NT2/D1 (cell line): ENCODE results near the gene ANK3.

ENCODE experiments used
- DNase-seq: peaks from one replicate; pipeline ENCODE4 v3.0.0-alpha.2; 2011; ENCODE audit warnings: low read depth, low spot score
- H3K27me3 ChIP-seq: 2 replicates; pipeline ENCODE4 v1.6.0; 2011; ENCODE audit warnings: mild to moderate bottlenecking; ENCODE audit not compliant: insufficient read length, insufficient read depth
- H3K36me3 ChIP-seq: 2 replicates; pipeline ENCODE4 v1.6.1; 2011; ENCODE audit warnings: mild to moderate bottlenecking, low read length, mixed read lengths; ENCODE audit not compliant: insufficient read depth, insufficient read length
- H3K4me1 ChIP-seq: 2 replicates; pipeline ENCODE4 v1.5.1; 2011; ENCODE audit not compliant: insufficient read depth, insufficient read length
- H3K4me3 ChIP-seq: 2 replicates; pipeline ENCODE4 v1.5.1; 2011; ENCODE audit warnings: low read depth; ENCODE audit not compliant: insufficient read length
- H3K9ac ChIP-seq: 2 replicates; pipeline ENCODE4 v1.6.0; 2011; ENCODE audit warnings: low read depth; ENCODE audit not compliant: insufficient read length
- H3K9me3 ChIP-seq: 2 replicates; pipeline ENCODE4 v1.5.1; 2011; ENCODE audit warnings: mild to moderate bottlenecking, low read length; ENCODE audit not compliant: insufficient read depth
- SUZ12 ChIP-seq: IDR thresholded peaks from 2 replicates; pipeline ENCODE4 v1.6.1; 2011; ENCODE audit not compliant: insufficient read length, insufficient read depth; ENCODE audit errors: extremely low read depth
- YY1 ChIP-seq: IDR thresholded peaks from 2 replicates; pipeline ENCODE4 v1.6.1; 2011; ENCODE audit not compliant: insufficient read length, insufficient read depth
- ZNF274 ChIP-seq: IDR thresholded peaks from 2 replicates; pipeline ENCODE4 v1.6.1; 2011; ENCODE audit warnings: mild to moderate bottlenecking, low read depth, low read length

The ANK3 gene

GRCh38 chr10:60368875-60369546, 20.7 kb downstream of the ANK3 start:
- H3K4me1 ChIP-seq: no peaks in the 10 kb centered on the region

DNA sequence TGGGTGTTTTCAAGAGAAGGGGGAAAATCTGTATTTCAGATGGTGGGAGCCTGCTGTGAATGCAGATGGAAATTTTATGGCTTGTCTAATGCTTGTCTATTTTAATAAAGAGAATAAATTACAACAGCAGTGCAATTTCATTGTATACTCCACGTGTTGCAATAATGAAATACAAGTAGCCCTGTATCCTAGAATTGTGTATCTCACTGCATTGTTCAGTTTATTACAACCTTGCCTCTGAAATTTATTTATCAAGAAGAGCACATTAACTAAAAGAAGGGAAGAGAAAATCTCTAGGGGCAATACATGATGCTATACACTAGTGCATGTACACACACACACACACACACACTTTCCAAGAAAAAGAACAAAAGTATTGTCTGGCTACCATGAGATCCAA, 21.8 kb downstream of the ANK3 start:
- H3K4me3 ChIP-seq: no peak overlapping the region
- DNase-seq: no peak
- no peak for TF ChIP-seq ZNF274
- no peak for TF ChIP-seq YY1
- TF ChIP-seq SUZ12: no peak
- no peaks in the 10 kb centered on the region for H3K27me3 ChIP-seq
- H3K9ac ChIP-seq: no peak overlapping the region
- H3K4me1 ChIP-seq: no peaks in the 10 kb centered on the region
- no peaks in the 10 kb centered on the region for H3K9me3 ChIP-seq
- H3K36me3 ChIP-seq: no peaks in the 10 kb centered on the region

More at GRCh38 chr10:60368875-60369546, 20.7 kb downstream of the ANK3 start:
- Histone ChIP-seq H3K9ac (no peak overlapping the region), H3K4me3 (no peak overlapping the region), H3K9me3 (no peaks in the 10 kb centered on the region), H3K27me3 (no peaks in the 10 kb centered on the region), H3K36me3 (no peaks in the 10 kb centered on the region)
- no peak for DNase-seq
- TF ChIP-seq YY1 (no peak), SUZ12 (no peak), ZNF274 (no peak)

DNA sequence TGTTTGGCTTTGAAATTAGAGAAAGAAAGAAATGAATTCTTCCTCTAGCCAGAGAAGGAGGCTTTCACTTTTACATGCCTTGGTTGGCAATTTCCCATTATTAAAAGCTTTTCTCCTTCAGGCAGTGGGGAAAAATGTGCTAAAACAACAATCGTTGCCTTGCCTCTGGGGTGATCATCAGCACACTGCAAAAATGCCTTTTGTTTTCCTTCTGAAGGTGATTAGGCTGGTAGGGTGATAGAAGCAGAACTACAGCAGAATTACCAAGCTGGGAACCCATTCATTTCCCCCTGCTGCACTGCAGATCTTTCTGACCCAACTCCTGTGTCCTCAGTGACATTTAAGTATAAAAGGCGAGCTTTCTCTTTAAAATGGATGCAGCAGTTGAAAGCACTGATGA, 22.2 kb downstream of the ANK3 start:
- TF ChIP-seq YY1: no peak
- TF ChIP-seq SUZ12: no peak
- TF ChIP-seq ZNF274: no peak
- DNase-seq: no peak

GRCh38 chr10:60367024-60367423, 22.7 kb downstream of the ANK3 start:
- Histone ChIP-seq H3K4me1 (no peaks in the 10 kb centered on the region), H3K4me3 (no peak overlapping the region), H3K9me3 (no peaks in the 10 kb centered on the region), H3K27me3 (no peaks in the 10 kb centered on the region), H3K36me3 (no peaks in the 10 kb centered on the region), H3K9ac (no peak overlapping the region)
- no peak for DNase-seq
- TF ChIP-seq SUZ12: no peak
- no peak for TF ChIP-seq ZNF274
- no peak for TF ChIP-seq YY1

More for the DNA sequence above, 22.2 kb downstream of the ANK3 start:
- no peaks in the 10 kb centered on the region for H3K36me3 ChIP-seq
- H3K4me3 ChIP-seq: no peak overlapping the region
- no peak overlapping the region for H3K9ac ChIP-seq
- H3K9me3 ChIP-seq: no peaks in the 10 kb centered on the region
- no peaks in the 10 kb centered on the region for H3K27me3 ChIP-seq
- no peaks in the 10 kb centered on the region for H3K4me1 ChIP-seq

DNA sequence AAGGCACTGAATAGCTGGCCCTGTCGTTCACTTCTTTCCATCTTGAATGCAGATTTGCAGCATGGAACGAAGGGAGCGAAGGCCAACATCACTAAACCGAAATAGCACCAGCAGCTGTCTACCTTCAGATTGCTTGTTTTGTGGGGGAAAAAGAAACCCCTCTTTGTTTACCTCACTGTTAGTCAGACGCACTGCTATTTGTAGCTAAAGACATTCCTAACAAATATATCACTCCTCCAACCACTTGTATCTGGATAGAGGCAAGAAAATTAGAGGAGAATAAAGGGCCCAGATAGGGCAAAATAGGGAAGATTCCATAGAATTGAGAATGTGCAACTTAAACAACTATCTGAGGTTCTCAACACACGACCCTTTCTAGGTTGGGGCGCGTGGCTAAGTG, 26.5 kb downstream of the ANK3 start:
- H3K27me3 ChIP-seq: no peaks in the 10 kb centered on the region
- H3K4me1 ChIP-seq: no peaks in the 10 kb centered on the region
- DNase-seq: no peak
- no peaks in the 10 kb centered on the region for H3K9me3 ChIP-seq
- TF ChIP-seq YY1 (no peak), ZNF274 (no peak), SUZ12 (no peak)
- H3K36me3 ChIP-seq: no peaks in the 10 kb centered on the region
- H3K9ac ChIP-seq: no peak overlapping the region
- no peak overlapping the region for H3K4me3 ChIP-seq

GRCh38 chr10:60362461-60362860, 27.2 kb downstream of the ANK3 start:
- H3K36me3 ChIP-seq: no peaks in the 10 kb centered on the region
- DNase-seq: no peak
- no peak overlapping the region for H3K9ac ChIP-seq
- TF ChIP-seq SUZ12 (no peak), ZNF274 (no peak), YY1 (no peak)
- no peak overlapping the region for H3K4me3 ChIP-seq
- H3K27me3 ChIP-seq: no peaks in the 10 kb centered on the region
- H3K9me3 ChIP-seq: no peaks in the 10 kb centered on the region
- H3K4me1 ChIP-seq: no peaks in the 10 kb centered on the region

DNA sequence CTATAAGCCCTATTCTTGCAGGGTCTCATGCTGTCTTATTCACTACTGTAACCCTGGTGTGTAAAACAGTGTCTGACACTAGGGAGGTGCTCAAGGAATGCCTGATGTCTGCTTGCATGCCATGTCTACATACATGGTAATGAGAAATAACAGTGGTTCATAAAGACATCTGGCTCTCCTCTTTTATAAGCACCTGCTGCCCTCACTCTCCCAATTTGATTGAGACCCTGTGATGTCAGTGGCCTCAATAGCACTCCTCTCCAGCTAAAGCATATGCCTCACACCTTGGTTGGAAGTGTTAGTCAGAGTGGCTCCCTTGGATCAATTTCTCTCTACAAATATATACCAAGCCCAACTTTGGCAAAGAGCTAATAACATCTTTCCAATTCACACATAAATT, 30.6 kb downstream of the ANK3 start:
- Histone ChIP-seq H3K4me1 (no peaks in the 10 kb centered on the region), H3K9ac (no peak overlapping the region)
- TF ChIP-seq SUZ12: no peak
- no peak for TF ChIP-seq YY1
- no peak for TF ChIP-seq ZNF274

More for the DNA sequence above, 30.6 kb downstream of the ANK3 start:
- no peaks in the 10 kb centered on the region for H3K36me3 ChIP-seq
- H3K27me3 ChIP-seq: no peaks in the 10 kb centered on the region
- H3K4me3 ChIP-seq: no peak overlapping the region
- H3K9me3 ChIP-seq: no peaks in the 10 kb centered on the region
- DNase-seq: no peak
